H9 (cell line): ENCODE data around the gene C15orf40. TPM values are rescaled to one million over a fixed set of nuclear protein-coding genes. Genes with fewer than 3 reads are reported as not detected.
A peak's percentile ranks its signal among the peaks of the same experiment; 100 is the strongest.

Source experiments
- DNase-seq: peaks from one replicate; pipeline ENCODE4 v3.0.0-alpha.2; 2017
- H2AFZ ChIP-seq: one replicate; pipeline ENCODE4 v1.6.1; 2013; ENCODE audit warnings: mild to moderate bottlenecking, low read length, control low read depth, moderate library complexity
- H2AK5ac ChIP-seq: 2 replicates; pipeline ENCODE4 v1.6.1; 2013; ENCODE audit warnings: low read length, control low read depth, mixed read lengths; ENCODE audit not compliant: insufficient read length
- H2BK120ac ChIP-seq: one replicate; pipeline ENCODE4 v1.6.1; 2013; ENCODE audit warnings: low read depth, mild to moderate bottlenecking, low read length, control low read depth, inconsistent platforms; ENCODE audit not compliant: poor library complexity, severe bottlenecking
- H2BK12ac ChIP-seq: 2 replicates; pipeline ENCODE4 v1.6.1; 2013; ENCODE audit warnings: low read length, control low read depth, mixed read lengths, low read depth; ENCODE audit not compliant: insufficient read length
- H2BK15ac ChIP-seq: 2 replicates; pipeline ENCODE4 v1.6.1; 2013; ENCODE audit warnings: low read depth, low read length, control low read depth
- H2BK20ac ChIP-seq: one replicate; pipeline ENCODE4 v1.6.1; 2013; ENCODE audit warnings: low read depth, mild to moderate bottlenecking, low read length, control low read depth, inconsistent platforms; ENCODE audit not compliant: poor library complexity, severe bottlenecking
- H2BK5ac ChIP-seq: 2 replicates; pipeline ENCODE4 v1.6.1; 2013; ENCODE audit warnings: low read length, control low read depth, mixed read lengths; ENCODE audit not compliant: insufficient read length
- H3K14ac ChIP-seq: 2 replicates; pipeline ENCODE4 v1.6.1; 2013; ENCODE audit warnings: low read length, control low read depth; ENCODE audit not compliant: insufficient read depth
- H3K18ac ChIP-seq: 2 replicates; pipeline ENCODE4 v1.6.1; 2013; ENCODE audit warnings: low read depth, mild to moderate bottlenecking, mixed read lengths, low read length, control low read depth; ENCODE audit not compliant: insufficient read length
- H3K23ac ChIP-seq: 2 replicates; pipeline ENCODE4 v1.6.1; 2013; ENCODE audit warnings: low read length, control low read depth, mixed read lengths, low read depth; ENCODE audit not compliant: insufficient read length
- H3K23me2 ChIP-seq: 2 replicates; pipeline ENCODE4 v1.6.1; 2013; ENCODE audit warnings: low read depth, mild to moderate bottlenecking, mixed read lengths, low read length, control low read depth; ENCODE audit not compliant: insufficient read length, poor library complexity, severe bottlenecking
- H3K27ac ChIP-seq: 2 replicates; pipeline ENCODE4 v1.5.1; 2013; ENCODE audit warnings: low read length, control low read depth, mixed read lengths, low read depth; ENCODE audit not compliant: insufficient read length
- H3K27me3 ChIP-seq: 2 replicates; pipeline ENCODE4 v1.6.1; 2013; ENCODE audit warnings: low read length, control low read depth, inconsistent platforms; ENCODE audit not compliant: insufficient read depth
- H3K4ac ChIP-seq: 2 replicates; pipeline ENCODE4 v1.6.1; 2013; ENCODE audit warnings: low read depth, mild to moderate bottlenecking, control low read depth, inconsistent platforms, low read length, moderate library complexity
- H3K4me1 ChIP-seq: 2 replicates; pipeline ENCODE4 v1.6.1; 2013; ENCODE audit warnings: low read length, control low read depth, inconsistent platforms; ENCODE audit not compliant: insufficient read depth
- H3K4me2 ChIP-seq: 2 replicates; pipeline ENCODE4 v1.6.1; 2013; ENCODE audit warnings: low read length, control low read depth, mixed read lengths; ENCODE audit not compliant: insufficient read length, insufficient read depth
- H3K56ac ChIP-seq: 2 replicates; pipeline ENCODE4 v1.6.1; 2013; ENCODE audit warnings: low read depth, mild to moderate bottlenecking, mixed read lengths, low read length, control low read depth; ENCODE audit not compliant: insufficient read length
- H3K79me1 ChIP-seq: 2 replicates; pipeline ENCODE4 v1.6.1; 2013; ENCODE audit warnings: low read depth, mild to moderate bottlenecking, moderate library complexity, low read length, control low read depth, inconsistent platforms; ENCODE audit not compliant: insufficient read depth, poor library complexity, severe bottlenecking
- H3K79me2 ChIP-seq: 2 replicates; pipeline ENCODE4 v1.6.1; 2013; ENCODE audit warnings: low read length, control low read depth, inconsistent platforms; ENCODE audit not compliant: insufficient read depth
- H3K9ac ChIP-seq: 2 replicates; pipeline ENCODE4 v1.6.1; 2013; ENCODE audit warnings: low read length, control low read depth, mixed read lengths; ENCODE audit not compliant: insufficient read length; ENCODE audit errors: extremely low read depth
- H3K9me3 ChIP-seq: one replicate; pipeline ENCODE4 v1.6.1; 2013; ENCODE audit warnings: low read depth, low read length, inconsistent platforms; ENCODE audit not compliant: control insufficient read depth
- H3T11ph ChIP-seq: one replicate; pipeline ENCODE4 v1.6.1; 2013; ENCODE audit warnings: mild to moderate bottlenecking, low read length, control low read depth, inconsistent platforms
- H4K20me1 ChIP-seq: one replicate; pipeline ENCODE4 v1.6.1; 2013; ENCODE audit not compliant: control insufficient read depth, insufficient read length, insufficient read depth
- H4K5ac ChIP-seq: 2 replicates; pipeline ENCODE4 v1.6.1; 2013; ENCODE audit warnings: low read depth, mild to moderate bottlenecking, mixed read lengths, low read length, control low read depth; ENCODE audit not compliant: insufficient read length
- H4K8ac ChIP-seq: replicated peaks from 2 replicates; pipeline ENCODE4 v1.6.1; 2013; ENCODE audit warnings: low read length, control low read depth, mixed read lengths, low read depth; ENCODE audit not compliant: insufficient read length
- H4K91ac ChIP-seq: 2 replicates; pipeline ENCODE4 v1.6.1; 2013; ENCODE audit warnings: low read depth, mild to moderate bottlenecking, moderate library complexity, mixed read lengths, low read length, control low read depth; ENCODE audit not compliant: insufficient read length
- H3K27ac Mint-ChIP-seq, 3 experiments: 2 replicates in 2 of 3; 3 replicates in 1 of 3; pipeline ENCODE4 v1.8.0; 2020 to 2021; ENCODE audit warnings: mixed read lengths in 3 of 3, mild to moderate bottlenecking in 1 of 3, moderate library complexity in 1 of 3
- H3K27me3 Mint-ChIP-seq: 2 replicates; pipeline ENCODE4 v1.8.0; 2021; ENCODE audit warnings: low read depth, mild to moderate bottlenecking, moderate library complexity, mixed read lengths
- H3K36me3 Mint-ChIP-seq, 3 experiments: 2 replicates in 2 of 3; 3 replicates in 1 of 3; pipeline ENCODE4 v1.8.0; 2020 to 2021; ENCODE audit warnings: low read depth in 3 of 3, mixed read lengths in 3 of 3; ENCODE audit not compliant: insufficient read depth in 1 of 3
- H3K4me1 Mint-ChIP-seq, 2 experiments: 2 replicates each; pipeline ENCODE4 v1.8.0; 2020; ENCODE audit warnings: mixed read lengths in 2 of 2
- H3K4me3 Mint-ChIP-seq, 2 experiments: 2 replicates in 1 of 2; 3 replicates in 1 of 2; pipeline ENCODE4 v1.8.0; 2020 to 2021; ENCODE audit warnings: mild to moderate bottlenecking in 2 of 2, mixed read lengths in 2 of 2, moderate library complexity in 1 of 2
- H3K9me3 Mint-ChIP-seq, 2 experiments: 2 replicates in 1 of 2; 3 replicates in 1 of 2; pipeline ENCODE4 v1.8.0; 2020; ENCODE audit warnings: mild to moderate bottlenecking in 2 of 2, mixed read lengths in 2 of 2, moderate library complexity in 1 of 2
- CTCF ChIP-seq: fragments of 200-600 bp; sonication (generic); conservative IDR thresholded peaks from 3 replicates; pipeline ENCODE4 v1.8.0; 2021; ENCODE audit warnings: antibody characterized with exemption, mild to moderate bottlenecking
- WGBS: extraction: QIAGEN DNeasy Blood & Tissue Kit; methylation state at CpG from one replicate; pipeline ENCODE4 v1.1.7; 2013; ENCODE audit warnings: missing lambda C conversion rate, low lambda C conversion rate, mixed read lengths; ENCODE audit not compliant: insufficient read length; ENCODE audit errors: extremely low coverage; 5-methylcytosine and 5-hydroxymethylcytosine counted together
- total RNA-seq: library from RNA; stranded (reverse); gene quantifications from 2 replicates; pipeline ENCODE4 v1.2.1, GENCODE V29; 2021

The C15orf40 gene
- total RNA-seq, 1 experiment from 2014 or later = 11.5 TPM

- H3K27me3 Mint-ChIP-seq = peaks cover 20% of the 10 kb centered on the region
- no peak overlapping the region for H4K8ac ChIP-seq
- peaks cover 10% of the 10 kb centered on the region for H3K23me2 ChIP-seq
- H3K4ac ChIP-seq = no peak overlapping the region
- H2BK15ac ChIP-seq = no peak overlapping the region
- H2BK20ac ChIP-seq = no peak overlapping the region
- H2BK12ac ChIP-seq = no peak overlapping the region
- H3K79me2 ChIP-seq = no peaks in the 10 kb centered on the region; the same call in 1 of the 2 replicates
- H3K4me1 Mint-ChIP-seq = peaks cover 6 to 13% of the 10 kb centered on the region in 2 experiments; a peak in 2 of 4 replicates
- H3K4me2 ChIP-seq = peak overlapping the region; percentile 93
- peaks cover 6 to 36% (median 33%) of the 10 kb centered on the region in 3 experiments; a peak in 6 of 7 replicates for H3K36me3 Mint-ChIP-seq
- H3K27ac Mint-ChIP-seq = peak overlapping the region in 1 of 3 experiments; percentile 65; a peak in 1 of 7 replicates
- H3K23ac ChIP-seq = no peak overlapping the region
- H4K20me1 ChIP-seq = no peaks in the 10 kb centered on the region
- H3K79me1 ChIP-seq = peaks cover 8% of the 10 kb centered on the region
- peak overlapping the region; percentile 97 for H3K9ac ChIP-seq
- no peaks in the 10 kb centered on the region; the same call in 1 of the 2 replicates for H3K4me1 ChIP-seq
- WGBS = no CpG with 5 or more reads among the region's 12 CpGs
- no peak overlapping the region for H2BK120ac ChIP-seq
- no peak overlapping the region for H2BK5ac ChIP-seq
- H3K9me3 ChIP-seq = no peaks in the 10 kb centered on the region
- H3K56ac ChIP-seq = no peak overlapping the region
- H2AK5ac ChIP-seq = no peak overlapping the region
- H4K5ac ChIP-seq = no peak overlapping the region
- no peak overlapping the region for H3K27ac ChIP-seq
- H4K91ac ChIP-seq = no peak overlapping the region
- H3K4me3 Mint-ChIP-seq = peak overlapping the region; percentile 95 to 97
- H3K14ac ChIP-seq = no peak overlapping the region
- H3K9me3 Mint-ChIP-seq = peaks cover 0 to 5% of the 10 kb centered on the region in 2 experiments; a peak in 2 of 5 replicates
- no peak for DNase-seq
- peak overlapping the region; percentile 95 for H2AFZ ChIP-seq
- H3T11ph ChIP-seq = no peak overlapping the region
- H3K18ac ChIP-seq = peak overlapping the region; percentile 28
- 0 out of 2 replicates have a peak, but pooled peaks cover 3% of the 10 kb centered on the region for H3K27me3 ChIP-seq
- TF ChIP-seq CTCF = no peak
Measured at GRCh38 chr15:82986442-82986780, 25.0 kb downstream of the C15orf40 start.
